Parathyroid adenoma (tissue), 2 donors: ENCODE results near the gene RBKS.

ENCODE experiments used
- H2AFZ ChIP-seq: fragments of 300-600 bp; sonication (generic); one replicate; pipeline ENCODE4 v1.7.0; 2017; ENCODE audit warnings: antibody characterized with exemption, mild to moderate bottlenecking
- H3K27ac ChIP-seq: fragments of 300-600 bp; sonication (generic); one replicate; pipeline ENCODE4 v1.7.0; 2017
- H3K27me3 ChIP-seq: fragments of 300-600 bp; sonication (generic); one replicate; pipeline ENCODE4 v1.7.0; 2017; ENCODE audit warnings: low read length; ENCODE audit not compliant: control insufficient read depth, insufficient read depth
- H3K36me3 ChIP-seq: fragments of 300-600 bp; sonication (generic); one replicate; pipeline ENCODE4 v1.7.0; 2017; ENCODE audit warnings: low read length; ENCODE audit not compliant: control insufficient read depth, insufficient read depth
- H3K4me1 ChIP-seq: fragments of 300-600 bp; sonication (generic); one replicate; pipeline ENCODE4 v1.7.0; 2017; ENCODE audit warnings: control low read depth
- H3K4me2 ChIP-seq: fragments of 300-600 bp; sonication (generic); one replicate; pipeline ENCODE4 v1.7.0; 2017; ENCODE audit warnings: low read length
- H3K4me3 ChIP-seq: fragments of 300-600 bp; sonication (generic); one replicate; pipeline ENCODE4 v1.7.0; 2017; ENCODE audit warnings: low read depth, low read length
- H3K79me2 ChIP-seq: fragments of 300-600 bp; sonication (generic); one replicate; pipeline ENCODE4 v1.7.0; 2017; ENCODE audit warnings: control low read depth
- H3K9ac ChIP-seq: fragments of 300-600 bp; sonication (generic); one replicate; pipeline ENCODE4 v1.7.0; 2017; ENCODE audit warnings: mild to moderate bottlenecking
- H3K9me3 ChIP-seq: fragments of 300-600 bp; sonication (generic); one replicate; pipeline ENCODE4 v1.7.0; 2017; ENCODE audit warnings: low read length; ENCODE audit not compliant: control insufficient read depth
- TF ChIP-seq, protein P1 (sequence below): fragments of 300-600 bp; sonication (generic); IDR thresholded peaks from one replicate; pipeline ENCODE4 v1.7.0; 2017; ENCODE audit warnings: antibody characterized with exemption, mild to moderate bottlenecking
- donor health status: primary hyperparathyroidism.

The RBKS gene

DNA sequence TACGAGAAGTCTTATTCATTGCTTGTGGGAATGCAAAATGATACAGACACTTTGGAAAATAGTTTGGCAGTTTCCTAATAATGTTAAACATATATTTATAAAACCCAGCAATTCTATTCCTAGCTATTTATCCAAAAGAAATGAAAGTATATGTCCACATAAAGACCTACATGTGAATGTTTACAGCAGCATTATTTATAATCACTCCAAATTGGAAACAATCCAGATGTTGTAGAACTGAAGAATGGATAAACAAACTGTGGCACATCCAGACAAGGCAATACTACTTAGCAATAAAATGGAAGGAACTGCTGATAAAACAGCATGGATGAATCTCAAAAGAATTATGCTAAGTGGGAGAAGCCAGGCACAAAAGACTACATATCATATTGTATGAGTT lies 99.4 kb downstream of the RBKS start:
- H3K9ac ChIP-seq: no peak overlapping the region
- H3K9me3 ChIP-seq: no peaks in the 10 kb centered on the region
- H3K79me2 ChIP-seq: no peaks in the 10 kb centered on the region
- no peaks in the 10 kb centered on the region for H3K27me3 ChIP-seq
- TF ChIP-seq, protein P1, sequence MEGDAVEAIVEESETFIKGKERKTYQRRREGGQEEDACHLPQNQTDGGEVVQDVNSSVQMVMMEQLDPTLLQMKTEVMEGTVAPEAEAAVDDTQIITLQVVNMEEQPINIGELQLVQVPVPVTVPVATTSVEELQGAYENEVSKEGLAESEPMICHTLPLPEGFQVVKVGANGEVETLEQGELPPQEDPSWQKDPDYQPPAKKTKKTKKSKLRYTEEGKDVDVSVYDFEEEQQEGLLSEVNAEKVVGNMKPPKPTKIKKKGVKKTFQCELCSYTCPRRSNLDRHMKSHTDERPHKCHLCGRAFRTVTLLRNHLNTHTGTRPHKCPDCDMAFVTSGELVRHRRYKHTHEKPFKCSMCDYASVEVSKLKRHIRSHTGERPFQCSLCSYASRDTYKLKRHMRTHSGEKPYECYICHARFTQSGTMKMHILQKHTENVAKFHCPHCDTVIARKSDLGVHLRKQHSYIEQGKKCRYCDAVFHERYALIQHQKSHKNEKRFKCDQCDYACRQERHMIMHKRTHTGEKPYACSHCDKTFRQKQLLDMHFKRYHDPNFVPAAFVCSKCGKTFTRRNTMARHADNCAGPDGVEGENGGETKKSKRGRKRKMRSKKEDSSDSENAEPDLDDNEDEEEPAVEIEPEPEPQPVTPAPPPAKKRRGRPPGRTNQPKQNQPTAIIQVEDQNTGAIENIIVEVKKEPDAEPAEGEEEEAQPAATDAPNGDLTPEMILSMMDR: no peak
- no peak overlapping the region for H2AFZ ChIP-seq
- no peak overlapping the region for H3K4me3 ChIP-seq
- no peaks in the 10 kb centered on the region for H3K36me3 ChIP-seq
- H3K4me2 ChIP-seq: no peak overlapping the region
- H3K4me1 ChIP-seq: no peaks in the 10 kb centered on the region
- no peak overlapping the region for H3K27ac ChIP-seq

DNA sequence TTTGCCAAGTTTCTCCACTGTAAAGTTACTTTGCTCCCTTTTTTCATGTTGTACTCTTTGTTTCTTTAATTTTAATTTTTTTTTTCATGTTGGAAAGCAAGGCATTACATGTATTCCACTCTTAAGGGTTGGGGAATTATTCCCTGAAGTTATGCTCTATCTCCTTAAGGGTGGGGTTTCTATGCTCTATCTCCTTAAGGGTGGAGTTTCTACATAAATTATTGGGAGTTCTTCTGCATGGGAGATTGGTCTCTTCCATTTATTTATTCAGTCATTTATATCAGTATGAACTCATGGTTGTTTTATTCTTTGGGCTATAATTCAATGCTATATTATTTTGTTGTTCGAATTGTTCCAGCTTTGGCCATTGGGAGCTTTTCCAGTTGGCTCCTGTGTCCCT lies 107.5 kb downstream of the RBKS start:
- Histone ChIP-seq H3K27ac (no peak overlapping the region), H3K4me3 (no peak overlapping the region), H3K4me2 (no peak overlapping the region), H3K9ac (no peak overlapping the region), H3K27me3 (no peaks in the 10 kb centered on the region), H3K79me2 (peaks cover 2% of the 10 kb centered on the region), H3K4me1 (no peaks in the 10 kb centered on the region), H3K9me3 (no peaks in the 10 kb centered on the region), H2AFZ (no peak overlapping the region), H3K36me3 (no peaks in the 10 kb centered on the region)
- TF ChIP-seq, protein P1: no peak

DNA sequence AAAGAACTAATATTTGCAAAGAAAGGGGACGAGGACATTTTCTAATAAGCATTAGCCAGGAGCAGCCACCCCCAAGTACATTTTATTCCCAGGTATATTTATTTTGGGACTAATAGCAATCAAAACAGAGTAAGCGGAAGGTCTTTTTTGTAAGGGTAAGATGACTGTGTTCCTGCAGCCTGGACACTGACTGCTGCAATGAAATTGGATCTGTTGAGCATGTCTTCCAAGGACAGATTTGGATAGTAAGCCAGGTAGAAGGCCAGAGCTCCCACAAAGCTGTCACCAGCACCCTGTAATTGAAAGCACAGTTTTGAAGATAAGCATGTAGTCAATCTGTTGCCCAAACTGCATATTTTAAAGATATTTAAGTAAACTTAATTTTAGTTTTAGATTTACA lies 108.7 kb downstream of the RBKS start:
- Histone ChIP-seq H3K27ac (no peak overlapping the region), H3K9ac (no peak overlapping the region), H3K4me1 (no peaks in the 10 kb centered on the region), H3K4me3 (no peak overlapping the region), H3K79me2 (peaks cover 5% of the 10 kb centered on the region), H2AFZ (no peak overlapping the region), H3K27me3 (no peaks in the 10 kb centered on the region), H3K36me3 (no peaks in the 10 kb centered on the region), H3K9me3 (no peaks in the 10 kb centered on the region), H3K4me2 (no peak overlapping the region)
- TF ChIP-seq, protein P1: no peak

DNA sequence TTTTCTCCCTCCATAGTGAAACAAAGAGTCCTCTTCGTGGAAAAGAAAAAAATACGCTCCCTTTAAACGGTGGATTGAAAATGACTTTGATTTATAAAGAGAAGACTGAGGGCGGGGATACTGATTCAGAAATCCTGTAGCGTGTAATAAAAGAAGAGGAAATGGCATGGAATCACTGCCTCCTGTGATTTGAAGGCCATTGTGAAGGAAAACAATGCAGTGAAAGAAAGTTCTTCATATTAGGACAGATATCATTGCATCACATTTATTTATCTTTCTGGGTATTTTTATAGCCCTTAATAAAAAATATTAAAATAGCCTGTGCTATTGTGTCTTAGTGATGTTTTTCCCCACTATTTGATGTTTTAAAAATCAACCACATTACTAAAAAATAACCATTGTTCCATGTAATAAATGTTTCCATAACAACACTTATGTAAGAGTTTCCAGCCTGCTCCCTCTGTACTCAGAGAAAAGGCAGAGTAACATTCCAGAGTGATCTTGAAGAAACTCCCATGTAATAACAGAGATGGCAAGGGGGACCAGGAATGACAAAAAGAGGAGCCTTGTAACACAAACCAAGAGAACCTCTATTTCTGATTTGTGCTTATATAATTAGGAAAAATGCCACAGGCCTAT lies 110.7 kb downstream of the RBKS start:
- peaks cover 7% of the 10 kb centered on the region for H3K79me2 ChIP-seq
- no peaks in the 10 kb centered on the region for H3K36me3 ChIP-seq
- no peak overlapping the region for H2AFZ ChIP-seq
- H3K27me3 ChIP-seq: no peaks in the 10 kb centered on the region
- peak overlapping the region; percentile 59 for H3K27ac ChIP-seq
- H3K9me3 ChIP-seq: no peaks in the 10 kb centered on the region
- no peaks in the 10 kb centered on the region for H3K4me1 ChIP-seq
- H3K4me2 ChIP-seq: no peak overlapping the region
- H3K9ac ChIP-seq: no peak overlapping the region
- TF ChIP-seq, protein P1: no peak
- no peak overlapping the region for H3K4me3 ChIP-seq

DNA sequence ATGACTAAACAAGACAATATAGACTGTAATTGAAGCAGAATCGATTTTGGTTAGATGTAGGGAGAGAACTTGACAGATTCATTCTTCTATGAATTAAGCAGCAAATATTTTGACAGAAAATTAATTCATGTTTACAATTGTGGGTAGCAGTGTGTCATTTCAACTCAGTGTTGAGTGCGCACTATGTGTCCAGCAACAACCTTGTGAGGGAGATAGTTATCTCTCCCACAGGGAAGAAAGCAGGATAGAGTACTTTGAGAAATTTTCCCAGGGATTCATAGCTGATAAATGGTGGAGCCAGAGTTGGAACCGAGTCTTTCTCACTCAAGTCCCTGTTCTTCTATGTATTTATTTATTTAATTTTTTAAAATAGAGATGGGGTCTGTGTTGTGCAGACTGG lies 113.5 kb downstream of the RBKS start:
- Histone ChIP-seq H3K4me1 (peaks cover 13% of the 10 kb centered on the region), H3K27me3 (no peaks in the 10 kb centered on the region), H3K79me2 (peaks cover 34% of the 10 kb centered on the region), H3K4me3 (no peak overlapping the region), H3K27ac (no peak overlapping the region), H2AFZ (no peak overlapping the region), H3K36me3 (no peaks in the 10 kb centered on the region), H3K9me3 (no peaks in the 10 kb centered on the region), H3K4me2 (no peak overlapping the region), H3K9ac (no peak overlapping the region)
- TF ChIP-seq, protein P1: no peak
